Measurements from ENCODE around the gene ADNP2. TPM values are rescaled to one million over a fixed set of nuclear protein-coding genes. Genes with fewer than 3 reads are reported as not detected.

The ADNP2 gene
- total RNA-seq, 1 donor from 2014 or later: 33.9 TPM

GRCh38 chr18:80145196-80145804 lies 36.2 kb downstream of the ADNP2 start:
- no peak for DNase-seq (ENCODE audit: low spot score in 2 of 2, unreplicated experiment in 2 of 2)
- Mint-ChIP-seq H3K4me1 (peaks cover 3% of the 10 kb centered on the region), H3K9me3 (no peaks in the 10 kb centered on the region), H3K36me3 (no peaks in the 10 kb centered on the region), H3K4me3 (no peak overlapping the region), H3K27ac (no peak overlapping the region), H3K27me3 (ENCODE audit: low read depth) (no peaks in the 10 kb centered on the region)
- TF ChIP-seq CTCF (IDR thresholded peaks at IDR 0.05; ENCODE audit: unreplicated experiment): no peak

DNA sequence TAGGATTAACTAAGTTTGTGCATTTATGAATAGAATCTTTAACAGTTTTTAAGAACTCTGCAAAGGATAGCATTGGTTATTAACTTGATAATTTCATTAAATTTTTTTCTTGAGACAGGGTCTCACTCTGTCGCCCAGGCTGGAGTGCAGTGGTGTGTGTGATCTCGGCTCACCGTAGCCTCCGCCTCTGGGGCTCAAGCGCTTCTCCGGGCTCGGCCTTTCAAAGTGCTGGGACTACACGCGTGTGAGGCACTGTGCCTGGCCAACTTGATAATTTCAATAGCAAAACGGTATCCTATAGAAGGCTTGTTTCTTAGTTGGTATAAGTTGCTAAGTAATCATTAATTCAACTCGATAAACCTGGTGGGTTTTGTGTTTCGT lies 38.0 kb downstream of the ADNP2 start:
- Mint-ChIP-seq H3K9me3 (no peaks in the 10 kb centered on the region), H3K27me3 (ENCODE audit: low read depth) (no peaks in the 10 kb centered on the region), H3K4me1 (peaks cover 3% of the 10 kb centered on the region), H3K27ac (no peak overlapping the region), H3K36me3 (no peaks in the 10 kb centered on the region), H3K4me3 (peak overlapping the region; percentile 77)
- no peak for DNase-seq (ENCODE audit: low spot score in 2 of 2, unreplicated experiment in 2 of 2)
- no peak for TF ChIP-seq CTCF (IDR thresholded peaks at IDR 0.05; ENCODE audit: unreplicated experiment)

DNA sequence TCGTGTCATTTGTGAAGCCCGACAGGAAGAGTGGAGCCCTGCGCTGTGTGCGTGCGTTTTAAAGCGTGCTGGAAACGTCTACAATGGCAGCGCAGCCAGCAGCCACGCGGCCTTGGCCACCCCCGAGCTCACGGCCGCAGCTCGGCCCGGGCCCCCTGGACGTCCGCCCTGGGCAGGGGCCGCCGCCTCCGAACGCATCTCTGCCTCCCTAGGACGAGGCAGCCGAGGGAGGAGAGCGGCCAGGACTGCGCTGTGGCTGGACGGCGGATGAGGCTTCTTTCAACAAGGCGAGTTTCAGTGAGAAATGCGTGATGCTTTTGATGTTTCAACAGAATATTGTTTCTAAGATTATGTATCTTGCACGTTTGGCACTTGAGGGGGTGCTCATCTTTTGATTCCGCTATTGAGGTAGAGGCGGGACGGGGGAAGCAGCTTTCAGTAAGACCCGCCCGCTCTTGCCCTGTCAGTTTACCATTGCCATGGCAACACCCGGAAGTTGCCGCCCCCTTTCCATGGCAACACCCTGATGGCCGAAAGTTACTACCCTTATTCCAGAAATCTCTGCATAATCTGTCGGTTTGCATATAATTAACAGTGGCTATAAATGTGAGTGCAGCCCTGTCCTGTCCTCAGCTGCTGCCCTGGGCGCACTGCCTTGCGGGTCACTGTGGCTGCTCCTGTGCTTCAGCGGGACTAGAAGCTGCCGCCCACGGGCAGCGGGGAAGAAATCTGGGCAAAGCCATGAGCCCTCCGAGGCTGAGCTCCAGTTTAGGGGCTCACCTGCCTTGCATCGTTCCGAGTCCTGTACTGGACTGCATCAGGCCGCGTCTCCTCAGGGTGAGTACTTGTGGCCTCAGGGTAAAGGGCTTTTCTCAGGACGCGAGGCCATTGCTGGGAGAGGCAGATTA lies 38.6 kb downstream of the ADNP2 start:
- no peaks in the 10 kb centered on the region for H3K27me3 Mint-ChIP-seq (ENCODE audit: low read depth)
- peak overlapping the region; percentile 77 for H3K4me3 Mint-ChIP-seq
- DNase-seq (ENCODE audit: low spot score in 2 of 2, unreplicated experiment in 2 of 2): peak in 1 of 2 experiments; percentile 62
- peak overlapping the region; percentile 36 for H3K27ac Mint-ChIP-seq
- TF ChIP-seq CTCF (IDR thresholded peaks at IDR 0.05; ENCODE audit: unreplicated experiment): no peak
- no peaks in the 10 kb centered on the region for H3K9me3 Mint-ChIP-seq
- no peaks in the 10 kb centered on the region for H3K36me3 Mint-ChIP-seq
- peaks cover 3% of the 10 kb centered on the region for H3K4me1 Mint-ChIP-seq

DNA sequence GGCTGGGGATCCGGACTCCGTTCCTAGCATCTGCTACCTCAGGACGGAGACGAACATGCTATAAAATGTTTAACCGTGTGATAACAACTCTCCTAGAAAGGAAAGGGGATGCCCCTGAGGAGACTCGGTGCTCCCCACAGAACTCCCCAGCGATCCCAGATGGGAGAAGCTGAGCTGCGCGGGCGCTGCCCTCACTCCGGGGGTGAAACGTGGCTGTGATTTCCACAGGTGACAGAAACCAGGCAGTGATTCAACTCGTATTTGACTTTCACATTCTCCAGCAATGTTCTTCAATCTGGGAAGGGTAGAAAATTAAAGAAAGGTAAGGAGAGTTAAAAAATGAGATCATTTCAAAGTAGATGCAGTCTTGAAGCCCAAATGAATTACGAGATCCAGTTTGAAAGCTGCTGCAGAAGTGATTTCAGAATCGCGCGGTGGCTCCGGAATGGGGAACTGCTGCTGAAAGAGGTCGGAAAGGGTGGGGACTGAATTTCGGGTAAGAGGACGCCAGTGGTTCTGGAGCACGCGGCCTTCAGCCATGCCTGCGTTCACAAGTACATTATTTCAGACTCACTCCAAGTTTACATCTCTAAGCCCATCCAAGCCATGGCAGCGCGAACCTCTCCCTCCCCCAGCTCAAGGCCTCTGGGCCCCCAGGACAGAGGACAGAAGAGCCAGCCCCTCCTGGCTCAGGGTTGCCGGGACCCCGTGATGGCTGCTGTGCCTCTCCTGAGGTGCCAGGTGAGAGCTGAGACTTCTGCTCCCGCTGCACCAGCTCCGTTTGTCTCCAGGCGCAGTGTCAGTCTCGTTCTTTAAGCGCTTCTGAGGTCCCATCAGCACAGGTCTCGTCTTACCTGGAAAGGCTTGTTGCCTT lies 39.5 kb downstream of the ADNP2 start:
- H3K4me3 Mint-ChIP-seq: peak overlapping the region; percentile 77
- H3K27me3 Mint-ChIP-seq (ENCODE audit: low read depth): no peaks in the 10 kb centered on the region

More for the DNA sequence above, 39.5 kb downstream of the ADNP2 start:
- H3K27ac Mint-ChIP-seq: no peak overlapping the region
- no peak for DNase-seq (ENCODE audit: low spot score in 2 of 2, unreplicated experiment in 2 of 2)
- H3K36me3 Mint-ChIP-seq: no peaks in the 10 kb centered on the region
- peaks cover 3% of the 10 kb centered on the region for H3K4me1 Mint-ChIP-seq
- TF ChIP-seq CTCF (IDR thresholded peaks at IDR 0.05; ENCODE audit: unreplicated experiment): no peak
- H3K9me3 Mint-ChIP-seq: no peaks in the 10 kb centered on the region
